Ishikawa (cell line): ENCODE data around the gene ACVR1.

Experiments used
- CEBPB ChIP-seq: IDR thresholded peaks from 2 replicates; pipeline ENCODE4 v1.6.1; 2012
- CREB1 ChIP-seq: IDR thresholded peaks from 2 replicates; pipeline ENCODE4 v1.6.1; 2012; ENCODE audit warnings: low read depth
- EGR1 ChIP-seq: IDR thresholded peaks from 2 replicates; pipeline ENCODE4 v1.6.1; 2012
- EP300 ChIP-seq: IDR thresholded peaks from 2 replicates; pipeline ENCODE4 v1.6.1; 2012; ENCODE audit warnings: borderline replicate concordance
- FOXM1 ChIP-seq: IDR thresholded peaks from 2 replicates; pipeline ENCODE4 v1.6.1; 2012; ENCODE audit warnings: low read depth, borderline replicate concordance
- NFIC ChIP-seq: IDR thresholded peaks from 2 replicates; pipeline ENCODE4 v1.6.1; 2012
- RAD21 ChIP-seq: IDR thresholded peaks from 2 replicates; pipeline ENCODE4 v1.6.1; 2012; ENCODE audit warnings: low read depth
- TAF1 ChIP-seq: IDR thresholded peaks from 2 replicates; pipeline ENCODE4 v1.6.1; 2012; ENCODE audit warnings: low read depth, mild to moderate bottlenecking
- TCF12 ChIP-seq: IDR thresholded peaks from 2 replicates; pipeline ENCODE4 v1.6.1; 2012; ENCODE audit warnings: low read depth
- TEAD4 ChIP-seq: IDR thresholded peaks from 2 replicates; pipeline ENCODE4 v1.6.1; 2012
- YY1 ChIP-seq: IDR thresholded peaks from 2 replicates; pipeline ENCODE4 v1.6.1; 2012; ENCODE audit warnings: low read depth
- ZBTB7A ChIP-seq: IDR thresholded peaks from 2 replicates; pipeline ENCODE4 v1.6.1; 2012; ENCODE audit warnings: low read depth
- TF ChIP-seq, protein P1 (sequence below): IDR thresholded peaks from 2 replicates; pipeline ENCODE4 v1.6.1; 2012
- TF ChIP-seq, protein P2 (sequence below): IDR thresholded peaks from 2 replicates; pipeline ENCODE4 v1.6.1; 2012
- TF ChIP-seq, protein P3 (sequence below): IDR thresholded peaks from 2 replicates; pipeline ENCODE4 v1.6.1; 2012; ENCODE audit warnings: low read depth, mild to moderate bottlenecking

The ACVR1 gene

DNA sequence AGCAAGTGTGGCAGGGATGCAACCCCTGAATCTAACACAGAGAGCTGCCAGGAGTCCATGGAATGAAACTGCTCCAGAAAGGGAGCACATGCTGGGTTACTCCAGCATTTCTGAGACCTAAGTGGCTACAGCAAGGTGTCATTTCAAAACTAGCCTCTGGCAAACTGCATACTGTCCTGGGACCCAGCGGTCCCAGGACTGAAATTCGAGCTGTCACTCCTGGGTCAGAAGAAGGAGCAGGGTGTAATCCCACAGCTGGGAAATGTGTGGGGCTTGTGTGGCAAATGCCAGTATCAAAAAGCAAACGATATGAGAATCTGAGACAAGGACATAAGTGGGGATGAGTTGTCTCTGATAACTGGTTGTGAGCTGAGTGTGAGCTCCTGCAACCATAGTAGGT lies 177.1 kb downstream of the ACVR1 start:
- TF ChIP-seq TEAD4 (no peak), FOXM1 (no peak), CREB1 (no peak), YY1 (no peak), RAD21 (no peak), NFIC (no peak), TAF1 (no peak), EGR1 (no peak), TCF12 (no peak), EP300 (no peak), ZBTB7A (no peak), CEBPB (no peak)
- TF ChIP-seq, protein P1, sequence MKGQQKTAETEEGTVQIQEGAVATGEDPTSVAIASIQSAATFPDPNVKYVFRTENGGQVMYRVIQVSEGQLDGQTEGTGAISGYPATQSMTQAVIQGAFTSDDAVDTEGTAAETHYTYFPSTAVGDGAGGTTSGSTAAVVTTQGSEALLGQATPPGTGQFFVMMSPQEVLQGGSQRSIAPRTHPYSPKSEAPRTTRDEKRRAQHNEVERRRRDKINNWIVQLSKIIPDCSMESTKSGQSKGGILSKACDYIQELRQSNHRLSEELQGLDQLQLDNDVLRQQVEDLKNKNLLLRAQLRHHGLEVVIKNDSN: no peak
- TF ChIP-seq, protein P2, sequence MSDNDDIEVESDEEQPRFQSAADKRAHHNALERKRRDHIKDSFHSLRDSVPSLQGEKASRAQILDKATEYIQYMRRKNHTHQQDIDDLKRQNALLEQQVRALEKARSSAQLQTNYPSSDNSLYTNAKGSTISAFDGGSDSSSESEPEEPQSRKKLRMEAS: no peak
- TF ChIP-seq, protein P3, sequence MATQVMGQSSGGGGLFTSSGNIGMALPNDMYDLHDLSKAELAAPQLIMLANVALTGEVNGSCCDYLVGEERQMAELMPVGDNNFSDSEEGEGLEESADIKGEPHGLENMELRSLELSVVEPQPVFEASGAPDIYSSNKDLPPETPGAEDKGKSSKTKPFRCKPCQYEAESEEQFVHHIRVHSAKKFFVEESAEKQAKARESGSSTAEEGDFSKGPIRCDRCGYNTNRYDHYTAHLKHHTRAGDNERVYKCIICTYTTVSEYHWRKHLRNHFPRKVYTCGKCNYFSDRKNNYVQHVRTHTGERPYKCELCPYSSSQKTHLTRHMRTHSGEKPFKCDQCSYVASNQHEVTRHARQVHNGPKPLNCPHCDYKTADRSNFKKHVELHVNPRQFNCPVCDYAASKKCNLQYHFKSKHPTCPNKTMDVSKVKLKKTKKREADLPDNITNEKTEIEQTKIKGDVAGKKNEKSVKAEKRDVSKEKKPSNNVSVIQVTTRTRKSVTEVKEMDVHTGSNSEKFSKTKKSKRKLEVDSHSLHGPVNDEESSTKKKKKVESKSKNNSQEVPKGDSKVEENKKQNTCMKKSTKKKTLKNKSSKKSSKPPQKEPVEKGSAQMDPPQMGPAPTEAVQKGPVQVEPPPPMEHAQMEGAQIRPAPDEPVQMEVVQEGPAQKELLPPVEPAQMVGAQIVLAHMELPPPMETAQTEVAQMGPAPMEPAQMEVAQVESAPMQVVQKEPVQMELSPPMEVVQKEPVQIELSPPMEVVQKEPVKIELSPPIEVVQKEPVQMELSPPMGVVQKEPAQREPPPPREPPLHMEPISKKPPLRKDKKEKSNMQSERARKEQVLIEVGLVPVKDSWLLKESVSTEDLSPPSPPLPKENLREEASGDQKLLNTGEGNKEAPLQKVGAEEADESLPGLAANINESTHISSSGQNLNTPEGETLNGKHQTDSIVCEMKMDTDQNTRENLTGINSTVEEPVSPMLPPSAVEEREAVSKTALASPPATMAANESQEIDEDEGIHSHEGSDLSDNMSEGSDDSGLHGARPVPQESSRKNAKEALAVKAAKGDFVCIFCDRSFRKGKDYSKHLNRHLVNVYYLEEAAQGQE: no peak

DNA sequence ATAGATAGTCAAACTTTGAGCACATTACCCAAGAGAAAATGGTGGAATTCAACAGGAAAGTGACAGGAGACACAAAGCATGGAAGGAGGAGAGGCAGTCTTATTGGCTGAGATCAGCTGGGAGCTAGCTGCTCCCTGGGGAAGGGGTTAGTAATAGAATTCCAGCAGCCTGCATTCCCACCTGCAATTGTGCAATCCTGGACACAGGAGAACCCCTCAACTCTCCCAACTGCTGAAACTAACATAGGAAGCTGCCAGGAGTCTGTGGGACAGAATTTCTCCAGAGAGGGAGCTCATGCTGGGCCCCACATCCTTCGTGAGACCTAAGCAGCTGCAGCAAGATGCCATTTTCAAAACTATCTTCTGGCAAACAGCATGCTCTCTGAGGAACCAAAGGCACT lies 177.7 kb downstream of the ACVR1 start:
- TF ChIP-seq, protein P2: no peak
- TF ChIP-seq, protein P1: no peak
- TF ChIP-seq RAD21: no peak

DNA sequence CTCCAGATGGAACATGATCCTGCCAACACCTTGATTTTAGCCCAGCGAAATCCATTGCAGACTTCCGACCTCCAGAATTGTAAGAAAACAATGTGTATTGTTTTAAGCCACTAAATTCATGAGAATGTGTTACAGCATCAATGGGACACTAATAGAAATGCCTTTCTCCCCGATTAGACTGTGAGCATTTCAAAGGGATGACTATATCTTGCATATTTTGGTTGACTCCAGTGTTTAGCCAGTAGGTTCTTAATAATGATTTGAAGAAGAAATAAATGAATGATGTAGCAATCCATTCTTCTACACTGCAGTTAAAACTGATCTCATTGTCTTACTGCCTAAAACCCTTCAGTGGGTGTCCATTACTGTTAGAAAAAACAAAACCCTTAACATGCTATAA lies 180.1 kb downstream of the ACVR1 start:
- TF ChIP-seq, protein P1: no peak
- TF ChIP-seq TEAD4 (no peak), CREB1 (no peak), CEBPB (no peak), NFIC (no peak), ZBTB7A (no peak), TAF1 (no peak), FOXM1 (no peak), EP300 (no peak), YY1 (no peak), TCF12 (no peak), RAD21 (no peak), EGR1 (no peak)
- TF ChIP-seq, protein P2: no peak
- TF ChIP-seq, protein P3: no peak

DNA sequence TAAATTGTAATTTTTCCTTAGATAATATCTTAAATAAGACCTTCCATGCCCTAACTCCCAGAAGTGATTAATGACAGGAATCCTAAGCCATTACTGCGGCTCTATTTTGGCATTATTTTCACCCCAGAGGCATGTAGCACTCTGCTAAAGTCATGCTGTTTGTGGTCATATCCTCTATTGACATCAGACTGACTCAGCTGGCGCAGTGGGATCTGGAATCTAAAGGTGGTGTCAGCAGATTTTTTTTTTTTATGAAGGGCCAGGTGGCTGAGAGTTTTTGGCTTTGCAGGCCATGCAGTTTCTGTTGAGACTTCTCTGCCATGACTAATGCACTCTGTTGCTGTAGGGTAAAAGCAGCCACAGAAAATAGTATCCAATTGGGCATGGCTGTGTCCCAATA lies 183.4 kb downstream of the ACVR1 start:
- TF ChIP-seq NFIC: no peak

DNA sequence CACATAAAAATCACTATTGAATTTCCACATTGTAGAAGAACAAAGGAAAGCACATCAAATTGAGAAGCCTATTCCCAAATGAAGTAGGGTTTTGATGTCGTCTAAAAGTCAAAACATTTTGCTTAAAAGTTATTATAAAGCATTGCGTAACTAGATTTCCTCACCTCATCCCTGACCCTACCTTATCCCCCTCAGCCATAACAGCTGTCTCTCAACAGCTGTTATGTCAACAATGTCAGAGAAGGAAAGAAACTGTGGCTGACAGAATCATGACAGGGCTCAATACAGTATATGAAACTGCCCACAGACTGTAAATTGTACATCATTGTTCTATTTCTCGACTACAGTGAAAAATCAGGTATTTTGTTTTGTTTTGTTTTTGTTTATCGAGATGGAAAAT lies 184.4 kb downstream of the ACVR1 start:
- TF ChIP-seq TEAD4 (no peak), YY1 (no peak), EP300 (no peak), CEBPB (no peak), RAD21 (no peak), EGR1 (no peak), ZBTB7A (no peak), NFIC (no peak)
- TF ChIP-seq, protein P3: no peak
